Stimulated activated CD8-positive, alpha-beta memory T cell treated with anti-CD3 and anti-CD28 coated beads, Interleukin-4, amount 100 ng/mL, for 4 hours (primary cell): Measurements from ENCODE around the gene KYNU.
"Not testable (repeated sequence)": the region's sequence is repeated elsewhere in the genome, so short reads cannot be mapped to it uniquely, and the experiment has no call there.

ENCODE experiments used
- DNase-seq, 2 donors: peaks; one replicate each; pipeline ENCODE4 v3.0.0-alpha.2; 2020; ENCODE audit warnings: low read depth in 2 of 2, low spot score in 1 of 2

KYNU gene

GRCh38 chr2:142870526-142870925 lies 6.9 kb upstream of the KYNU start:
- no peak for DNase-seq

DNA sequence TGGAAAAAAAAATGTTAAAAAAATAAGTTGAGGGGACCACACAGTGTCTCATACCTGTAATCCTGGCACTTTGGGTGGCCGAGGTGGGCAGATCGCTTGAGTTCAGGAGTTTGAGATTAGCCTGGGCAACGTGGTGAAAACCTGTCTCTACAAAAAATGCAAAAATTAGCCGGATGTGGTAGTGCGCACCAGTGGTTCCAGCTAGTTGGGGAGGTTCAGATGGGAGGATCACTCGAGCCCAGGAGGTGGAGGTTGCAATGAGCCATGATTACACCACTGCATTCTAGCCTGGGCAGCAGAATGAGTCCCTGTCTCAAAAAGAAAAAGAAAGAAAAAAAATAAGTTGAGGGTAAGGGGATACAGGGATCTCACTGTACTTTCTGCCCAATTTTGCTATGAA lies 6.1 kb upstream of the KYNU start:
- DNase-seq, result no peak

GRCh38 chr2:142872882-142873724 lies 4.4 kb upstream of the KYNU start:
- DNase-seq, result no peak

DNA sequence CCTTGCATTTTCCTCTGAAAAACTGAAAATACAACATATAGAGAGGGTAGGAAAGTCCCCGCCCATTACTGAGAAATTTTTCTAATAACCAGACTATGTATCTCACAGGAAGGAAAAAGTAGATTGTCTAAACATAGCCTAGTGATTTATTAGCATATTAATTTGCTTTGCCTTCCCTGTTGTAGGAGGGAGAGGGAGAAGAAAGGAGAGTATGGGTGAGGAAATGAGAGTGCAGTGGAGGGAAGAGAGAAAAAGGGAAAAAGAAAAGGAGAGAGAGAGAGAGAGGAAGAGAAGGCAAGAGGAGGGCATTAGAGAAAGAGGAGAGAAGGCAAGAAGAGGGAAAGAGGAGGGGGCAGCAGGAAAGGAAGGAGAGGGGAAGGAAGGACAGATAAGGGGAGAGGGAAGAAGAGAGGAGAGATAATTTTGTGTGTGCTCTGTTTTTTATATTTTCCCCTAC lies 3.6 kb upstream of the KYNU start:
- DNase-seq, result no peak

GRCh38 chr2:142874293-142874814 lies 3.1 kb upstream of the KYNU start:
- DNase-seq, result no peak

GRCh38 chr2:142875010-142875409 lies 2.5 kb upstream of the KYNU start:
- no peak for DNase-seq

DNA sequence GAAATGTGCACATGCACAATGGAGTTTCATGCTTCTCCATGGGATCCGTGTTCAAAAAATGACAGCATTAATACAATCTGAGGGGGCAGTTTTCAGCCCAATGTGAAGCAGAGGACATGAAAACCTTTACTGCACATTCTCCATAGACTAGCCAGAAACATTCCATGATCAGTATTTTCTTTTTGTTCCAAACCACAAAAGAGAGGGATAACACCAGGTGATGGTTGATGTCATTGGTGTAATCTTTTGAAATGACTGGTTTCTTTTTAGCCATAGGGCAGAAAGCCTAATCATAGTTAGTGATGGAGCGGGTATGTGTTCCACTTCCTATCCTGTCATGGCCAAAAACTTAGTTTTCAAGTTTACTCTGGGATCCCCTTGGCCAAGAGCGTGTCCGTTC lies 1.8 kb upstream of the KYNU start:
- DNase-seq, result no peak

- DNase-seq, result no peak
Observed at GRCh38 chr2:142876423-142876822, 1.0 kb upstream of the KYNU start.

DNA sequence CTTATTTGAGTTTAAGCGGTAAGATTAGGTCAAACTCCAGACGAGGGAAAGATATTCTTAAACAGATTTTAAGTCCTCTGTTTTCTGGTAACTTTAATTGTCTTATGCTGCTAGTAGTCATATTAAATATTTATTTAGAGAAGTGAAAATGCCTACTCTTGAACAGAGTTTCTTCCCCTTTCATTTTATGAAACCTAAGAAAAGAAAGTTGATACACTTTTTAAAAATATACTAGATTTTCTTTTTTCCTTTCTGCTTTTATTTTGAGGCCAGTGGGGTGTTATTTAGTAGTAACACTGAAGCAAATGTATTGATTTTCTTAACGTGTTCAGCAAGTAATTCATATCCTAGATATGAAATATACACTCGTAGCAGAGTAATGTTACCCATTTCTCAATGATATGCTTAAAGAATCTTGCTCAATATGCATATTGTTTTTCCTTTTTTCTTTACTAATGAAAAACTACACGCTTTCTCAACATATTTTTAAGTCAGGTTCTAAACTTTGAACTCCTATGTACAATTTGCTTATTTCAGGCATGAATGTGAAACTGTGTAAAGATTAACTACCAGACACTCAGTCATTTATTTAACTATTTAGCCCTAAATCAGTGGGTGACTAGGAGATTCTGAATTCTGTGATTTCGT lies 691 bp downstream of the KYNU start:
- DNase-seq, result no peak

- DNase-seq, result no peak
Observed at GRCh38 chr2:142879151-142879550, 1.7 kb downstream of the KYNU start.

DNA sequence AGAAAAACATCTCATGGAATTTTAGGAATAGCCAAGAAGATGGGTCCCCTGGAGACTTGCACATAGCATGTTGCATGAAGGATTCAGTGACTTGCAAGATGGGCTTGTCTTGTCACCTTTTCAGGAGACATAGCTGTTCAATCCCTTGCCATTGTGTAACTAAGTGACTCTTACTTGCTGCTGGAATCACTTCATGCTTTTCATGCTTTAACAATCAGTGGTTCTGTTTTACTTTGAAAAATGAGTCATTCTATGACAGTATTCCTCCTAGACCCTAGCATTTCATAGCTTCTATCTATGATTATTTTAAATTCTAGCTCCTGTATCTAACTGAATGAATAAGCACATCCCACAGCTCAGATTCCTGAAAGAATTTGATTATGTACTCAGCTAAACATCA lies 2.8 kb downstream of the KYNU start:
- no peak for DNase-seq

GRCh38 chr2:142881619-142882018 lies 4.2 kb downstream of the KYNU start:
- no peak for DNase-seq

- not testable (repeated sequence) for DNase-seq
Observed at GRCh38 chr2:142882500-142882899, 5.0 kb downstream of the KYNU start.

- DNase-seq, result no peak
Observed at GRCh38 chr2:142883526-142883925, 6.1 kb downstream of the KYNU start.

DNA sequence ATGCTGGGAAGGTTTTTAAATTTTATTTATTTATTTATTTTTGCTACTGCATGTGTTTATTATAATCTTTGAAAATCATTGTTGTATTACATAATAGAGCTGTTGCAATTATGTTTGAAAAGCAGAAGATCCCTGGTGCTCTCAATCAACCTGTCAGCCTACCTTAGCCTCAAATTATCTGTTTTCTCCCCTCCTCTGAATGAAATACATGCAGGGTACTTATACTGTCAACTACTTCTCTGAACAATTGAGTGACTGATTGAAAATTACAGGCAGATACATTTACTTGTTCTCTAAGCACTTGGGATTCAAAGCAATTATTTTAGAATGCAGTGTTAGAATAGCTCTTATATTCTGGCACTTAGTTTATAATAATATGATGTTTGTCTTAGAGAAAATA lies 8.1 kb downstream of the KYNU start:
- no peak for DNase-seq

DNA sequence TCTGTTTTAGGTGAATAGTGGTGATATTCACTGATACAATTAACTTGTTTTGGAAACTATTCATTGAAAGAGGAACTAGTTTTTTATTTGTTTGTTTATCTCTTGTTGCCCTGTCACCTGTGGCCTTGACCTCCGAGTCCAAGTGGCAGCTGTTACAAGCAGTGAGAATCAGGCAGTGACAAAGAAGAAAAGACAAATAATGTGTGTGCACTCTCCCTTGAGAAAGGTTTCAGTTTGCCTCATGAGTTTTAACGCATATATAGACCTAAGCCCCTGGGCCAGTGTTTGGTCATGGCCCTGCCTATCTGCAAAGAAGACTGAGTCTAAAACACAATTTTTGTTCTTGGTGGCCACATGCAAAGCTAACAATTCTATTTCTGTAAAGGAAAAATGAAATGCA lies 15.3 kb downstream of the KYNU start:
- no peak for DNase-seq

- no peak for DNase-seq
Observed at GRCh38 chr2:142893241-142893640, 15.8 kb downstream of the KYNU start.

GRCh38 chr2:142897807-142898206 lies 20.3 kb downstream of the KYNU start:
- no peak for DNase-seq

- not testable (repeated sequence) for DNase-seq
Observed at GRCh38 chr2:142900327-142900726, 22.9 kb downstream of the KYNU start.

GRCh38 chr2:142901780-142902179 lies 24.3 kb downstream of the KYNU start:
- no peak for DNase-seq

- DNase-seq, result not testable (repeated sequence)
Observed at GRCh38 chr2:142903726-142904125, 26.3 kb downstream of the KYNU start.

DNA sequence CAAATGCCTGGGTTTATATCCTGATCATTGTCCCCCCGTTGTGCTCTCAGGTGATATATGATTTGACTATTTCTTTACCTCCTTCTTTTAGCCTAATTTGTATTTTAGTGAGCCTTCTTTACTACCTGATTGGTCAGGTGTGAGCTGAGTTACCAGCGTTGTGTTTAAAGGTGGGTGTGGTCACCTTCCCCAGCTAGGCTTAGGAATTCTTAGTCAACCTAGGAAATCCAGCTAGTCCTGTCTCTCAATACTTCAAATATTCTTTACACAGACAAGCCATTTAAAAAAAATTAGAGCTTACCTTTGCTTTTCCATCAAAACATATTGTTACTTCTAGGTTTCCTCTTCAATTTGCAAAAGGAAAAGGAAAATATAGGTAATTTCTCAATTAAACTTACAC lies 30.2 kb downstream of the KYNU start:
- no peak for DNase-seq
